ENCODE results near the gene RIPK3. TPM values are rescaled to one million over a fixed set of nuclear protein-coding genes. Genes with fewer than 3 reads are reported as not detected.
"Not testable (repeated sequence)": the region's sequence is repeated elsewhere in the genome, so short reads cannot be mapped to it uniquely, and the experiment has no call there.

Gene RIPK3
- total RNA-seq, 1 donor from 2014 or later, result 22.4 TPM

DNA sequence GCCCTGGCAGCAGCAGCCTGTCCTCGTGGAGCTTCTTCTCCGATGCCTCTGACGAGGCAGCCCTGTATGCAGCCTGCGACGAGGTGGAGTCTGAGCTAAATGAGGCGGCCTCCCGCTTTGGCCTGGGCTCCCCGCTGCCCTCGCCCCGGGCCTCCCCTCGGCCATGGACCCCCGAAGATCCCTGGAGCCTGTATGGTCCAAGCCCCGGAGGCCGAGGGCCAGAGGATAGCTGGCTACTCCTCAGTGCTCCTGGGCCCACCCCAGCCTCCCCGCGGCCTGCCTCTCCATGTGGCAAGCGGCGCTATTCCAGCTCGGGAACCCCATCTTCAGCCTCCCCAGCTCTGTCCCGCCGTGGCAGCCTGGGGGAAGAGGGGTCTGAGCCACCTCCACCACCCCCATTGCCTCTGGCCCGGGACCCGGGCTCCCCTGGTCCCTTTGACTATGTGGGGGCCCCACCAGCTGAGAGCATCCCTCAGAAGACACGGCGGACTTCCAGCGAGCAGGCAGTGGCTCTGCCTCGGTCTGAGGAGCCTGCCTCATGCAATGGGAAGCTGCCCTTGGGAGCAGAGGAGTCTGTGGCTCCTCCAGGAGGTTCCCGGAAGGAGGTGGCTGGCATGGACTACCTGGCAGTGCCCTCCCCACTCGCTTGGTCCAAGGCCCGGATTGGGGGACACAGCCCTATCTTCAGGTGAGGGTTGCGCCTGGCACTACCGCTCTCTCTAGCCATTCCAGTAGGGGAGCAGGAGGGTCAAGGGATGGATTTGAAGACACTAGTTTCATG is 30.3 kb upstream of the RIPK3 start:
- DNase-seq (ENCODE audit: low spot score), result no peak

DNA sequence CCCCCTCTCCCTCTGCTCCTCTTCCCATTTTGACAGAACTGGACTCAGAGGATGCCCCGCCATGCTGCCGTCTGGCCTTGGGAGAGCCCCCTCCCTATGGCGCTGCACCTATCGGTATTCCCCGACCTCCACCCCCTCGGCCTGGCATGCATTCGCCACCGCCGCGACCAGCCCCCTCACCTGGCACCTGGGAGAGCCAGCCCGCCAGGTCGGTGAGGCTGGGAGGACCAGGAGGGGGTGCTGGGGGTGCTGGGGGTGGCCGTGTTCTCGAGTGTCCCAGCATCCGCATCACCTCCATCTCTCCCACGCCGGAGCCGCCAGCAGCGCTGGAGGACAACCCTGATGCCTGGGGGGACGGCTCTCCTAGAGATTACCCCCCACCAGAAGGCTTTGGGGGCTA is 29.7 kb upstream of the RIPK3 start:
- no peak for DNase-seq (ENCODE audit: low spot score)

DNA sequence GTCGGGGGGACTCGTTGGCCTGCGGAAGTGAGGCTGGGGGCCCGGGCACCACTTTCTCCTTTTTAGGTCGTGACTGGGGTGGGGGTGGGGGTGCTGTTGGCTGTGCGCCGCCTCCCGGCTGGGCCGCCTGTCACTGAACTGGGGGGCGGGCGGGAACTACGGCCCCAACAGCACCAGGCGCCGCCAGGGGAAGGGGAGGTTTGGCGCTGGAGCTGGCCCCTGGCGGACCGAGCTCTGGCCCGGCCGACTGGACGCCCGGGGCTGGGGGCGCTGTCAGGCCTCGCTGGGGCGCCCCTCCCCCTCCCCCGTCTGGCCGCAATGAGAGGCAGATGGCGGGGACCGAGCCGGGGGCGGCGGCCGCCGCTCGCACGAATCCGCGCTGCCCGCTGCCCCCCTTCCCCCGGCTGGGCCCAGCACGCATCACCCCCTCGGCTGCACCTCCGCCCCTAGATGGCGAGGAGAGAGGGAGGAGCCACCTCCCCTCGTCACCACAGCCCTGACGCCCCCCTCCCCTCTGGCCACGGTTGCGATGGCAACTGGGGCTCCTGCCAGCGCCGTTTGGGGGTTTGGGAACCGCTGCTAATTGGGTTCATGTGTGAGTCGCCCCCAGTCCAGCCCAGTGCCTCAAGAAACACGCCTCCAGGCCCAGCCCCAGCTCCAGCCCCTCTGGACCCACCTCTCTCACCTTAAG is 28.9 kb upstream of the RIPK3 start:
- DNase-seq (ENCODE audit: low spot score), result peak; percentile 74

DNA sequence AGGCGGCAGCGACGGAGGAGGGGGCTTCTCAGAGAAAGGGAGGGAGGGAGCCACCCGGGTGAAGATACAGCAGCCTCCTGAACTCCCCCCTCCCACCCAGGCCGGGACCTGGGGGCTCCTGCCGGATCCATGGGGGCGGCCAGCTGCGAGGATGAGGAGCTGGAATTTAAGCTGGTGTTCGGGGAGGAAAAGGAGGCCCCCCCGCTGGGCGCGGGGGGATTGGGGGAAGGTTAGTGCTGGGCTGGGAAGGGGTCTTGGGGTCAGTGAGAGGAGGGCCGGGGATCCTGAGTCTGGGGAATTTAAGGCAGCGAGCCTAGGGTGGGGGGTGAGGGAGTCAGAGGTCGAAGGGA is 28.4 kb upstream of the RIPK3 start:
- peak; percentile 54 for DNase-seq (ENCODE audit: low spot score)

DNA sequence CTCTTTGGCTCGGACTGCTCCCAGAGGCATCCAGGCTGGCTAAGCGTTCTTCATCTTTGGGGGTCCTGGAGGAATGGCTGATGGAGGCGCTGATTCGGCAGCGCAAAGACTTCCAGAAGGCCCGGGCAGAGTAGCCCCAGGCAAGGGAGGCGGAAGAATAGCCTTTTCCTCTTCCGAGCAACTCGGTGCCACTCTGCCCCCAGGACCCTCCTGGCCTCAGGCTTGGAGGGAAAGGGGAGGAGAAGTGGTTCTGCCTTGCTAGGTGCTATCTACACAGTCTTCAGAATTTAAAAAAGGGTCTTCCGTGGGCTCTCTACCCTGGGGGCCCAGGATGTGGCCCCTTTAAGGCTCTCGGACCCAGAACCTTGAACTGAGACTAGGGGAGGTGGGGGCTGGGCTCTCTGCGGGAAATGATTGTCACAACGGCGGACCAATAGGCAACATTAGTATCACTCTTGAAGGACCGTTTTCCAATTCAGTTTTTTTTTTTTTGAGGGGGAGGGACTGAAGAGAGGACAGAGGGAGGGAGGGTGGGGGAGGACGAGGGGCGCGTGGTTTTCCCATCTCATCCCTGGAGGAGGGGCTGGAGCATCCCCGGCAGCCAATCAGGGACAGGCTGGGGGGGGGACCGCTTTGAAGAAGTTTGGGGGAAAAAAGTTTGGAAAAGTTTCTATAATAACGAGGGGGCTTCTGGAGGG is 27.9 kb upstream of the RIPK3 start, which contains the start of gene NFATC4:
Gene NFATC4, plus strand, starts transcription at position 671 of the 698 bp plus-strand sequence. CDS start 157 bp downstream, outside the sequence.
- DNase-seq (ENCODE audit: low spot score), result peak; percentile 85

DNA sequence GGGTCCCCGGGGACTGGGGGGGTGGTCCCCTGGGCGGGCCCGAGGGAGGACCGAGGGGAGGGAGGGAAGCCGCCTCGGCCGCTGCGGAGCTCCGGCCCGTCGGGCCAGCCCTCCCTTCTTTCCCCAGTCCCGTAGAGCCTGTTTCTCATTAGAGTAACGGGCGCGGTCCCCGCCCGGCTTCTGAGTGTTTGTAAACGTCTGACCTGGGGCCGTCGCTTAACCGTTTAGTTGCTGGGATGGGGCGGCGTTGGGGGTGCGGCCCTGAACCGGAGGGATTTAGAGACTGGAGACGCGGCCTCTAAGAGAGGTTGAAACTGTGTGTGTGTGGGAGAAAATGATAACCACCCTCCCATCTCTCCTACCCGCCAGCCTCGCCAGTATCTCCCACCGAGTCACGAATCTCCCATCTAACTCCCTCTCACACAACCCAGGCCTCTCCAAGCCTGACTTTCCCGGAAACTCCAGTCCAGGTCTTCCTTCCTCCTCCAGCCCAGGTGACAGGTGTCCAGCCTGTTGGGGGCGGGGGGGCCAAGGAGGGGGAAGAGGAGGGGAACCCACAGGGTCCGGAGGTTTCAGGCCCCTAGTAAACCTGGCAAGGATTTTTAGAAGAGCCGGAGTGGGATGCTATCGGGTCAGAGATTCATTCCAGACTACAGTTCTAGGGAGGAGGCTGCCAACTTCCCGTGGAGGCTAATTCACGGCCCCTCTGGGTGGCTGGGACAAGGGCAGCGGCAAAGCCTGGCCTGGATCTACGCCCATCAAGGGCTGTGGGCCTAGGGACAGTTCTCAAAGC is 27.1 kb upstream of the RIPK3 start:
- DNase-seq (ENCODE audit: low spot score), result peak; percentile 93

DNA sequence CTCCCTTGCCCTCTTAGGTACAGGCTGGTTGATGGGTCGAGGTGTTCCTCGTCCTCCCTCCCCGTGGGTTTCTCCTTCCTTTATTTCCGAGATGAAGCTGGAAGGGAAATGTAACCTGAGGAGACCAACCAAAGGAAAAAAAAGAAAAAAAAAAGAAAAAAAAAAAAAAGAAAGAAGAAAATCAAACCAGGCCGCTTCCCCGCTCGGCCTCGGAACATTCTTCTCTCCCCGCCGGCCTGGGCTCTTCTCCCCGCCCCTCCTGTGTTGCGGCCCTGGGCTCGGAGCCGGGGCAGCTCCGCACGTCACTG is 26.6 kb upstream of the RIPK3 start:
- DNase-seq (ENCODE audit: low spot score), result no peak

DNA sequence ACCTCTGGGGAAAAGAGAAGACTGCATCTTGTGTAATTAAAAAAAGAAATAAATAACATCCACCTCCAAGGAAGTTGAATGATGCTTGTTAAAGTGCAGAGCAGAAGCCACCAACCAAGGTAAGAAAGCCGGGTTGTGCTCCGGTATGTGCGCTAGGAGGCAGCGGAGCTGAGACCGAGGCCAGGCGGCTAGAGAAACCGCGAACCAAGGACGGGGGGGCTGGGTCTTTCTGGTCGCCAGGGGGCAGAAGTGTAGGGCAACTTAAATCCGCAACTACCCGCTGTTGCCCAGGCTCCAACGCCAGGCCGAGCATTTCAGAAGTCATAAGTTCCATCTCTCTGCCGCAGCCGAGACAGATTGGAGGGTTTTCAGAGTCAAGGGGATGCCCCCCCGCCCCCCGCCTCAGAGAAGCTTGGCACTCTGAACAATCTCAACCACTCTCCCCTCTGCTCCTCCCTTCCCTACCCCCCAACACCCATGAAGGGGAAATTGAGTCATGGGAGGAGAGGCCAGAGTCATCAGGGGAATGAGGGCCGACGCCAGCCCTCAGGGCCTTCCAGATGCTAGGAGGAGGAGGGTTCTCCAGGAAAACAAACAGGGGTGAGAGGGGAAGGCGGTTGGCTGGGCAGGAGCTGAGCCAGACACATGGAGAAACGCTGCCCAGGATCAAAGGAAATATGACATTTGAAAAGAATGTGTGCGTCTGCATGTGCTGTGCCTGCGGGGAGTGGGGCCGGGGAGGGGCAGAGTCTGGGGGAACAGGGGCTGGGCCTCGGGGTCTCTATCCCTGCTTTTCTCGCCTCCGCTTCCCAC is 26.0 kb upstream of the RIPK3 start:
- peak; percentile 94 for DNase-seq (ENCODE audit: low spot score)

DNA sequence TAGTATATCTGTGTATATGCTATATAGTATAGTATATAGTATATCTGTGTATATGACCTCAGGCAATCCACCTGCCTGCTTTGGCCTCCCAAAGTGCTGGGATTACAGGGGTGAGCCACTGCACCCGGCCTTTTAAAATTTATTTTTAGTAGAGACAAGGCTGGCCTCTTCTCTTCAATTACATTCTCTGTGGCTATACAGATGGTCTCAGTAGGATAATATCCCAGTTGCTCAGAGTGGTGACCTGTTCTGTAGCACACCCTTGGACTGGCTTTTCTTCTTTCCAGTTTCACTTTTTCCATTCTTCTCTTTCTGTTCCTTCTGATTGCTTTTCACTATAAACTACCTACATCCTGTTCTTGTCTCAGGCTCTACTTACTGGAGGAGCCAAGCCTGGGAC is 25.1 kb upstream of the RIPK3 start:
- DNase-seq (ENCODE audit: low spot score), result no peak

DNA sequence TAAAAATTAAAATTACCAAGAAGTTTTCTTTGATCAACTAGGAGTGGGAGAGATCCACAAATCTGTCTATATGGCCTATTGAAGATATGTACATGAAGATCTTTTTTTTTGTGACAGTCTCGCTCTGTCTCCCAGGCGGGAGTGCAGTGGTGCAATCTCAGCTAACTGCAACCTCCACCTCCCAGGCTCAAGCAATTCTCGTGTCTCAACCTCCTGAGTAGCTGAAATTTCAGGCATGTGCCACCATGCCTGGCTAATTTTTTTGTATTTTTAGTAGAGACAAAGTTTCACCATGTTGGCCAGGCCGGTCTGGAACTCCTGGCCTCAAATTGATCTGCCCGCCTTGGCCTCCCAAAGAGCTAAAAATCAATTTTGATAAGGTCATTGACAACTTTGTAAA is 23.6 kb upstream of the RIPK3 start:
- no peak for DNase-seq (ENCODE audit: low spot score)

DNA sequence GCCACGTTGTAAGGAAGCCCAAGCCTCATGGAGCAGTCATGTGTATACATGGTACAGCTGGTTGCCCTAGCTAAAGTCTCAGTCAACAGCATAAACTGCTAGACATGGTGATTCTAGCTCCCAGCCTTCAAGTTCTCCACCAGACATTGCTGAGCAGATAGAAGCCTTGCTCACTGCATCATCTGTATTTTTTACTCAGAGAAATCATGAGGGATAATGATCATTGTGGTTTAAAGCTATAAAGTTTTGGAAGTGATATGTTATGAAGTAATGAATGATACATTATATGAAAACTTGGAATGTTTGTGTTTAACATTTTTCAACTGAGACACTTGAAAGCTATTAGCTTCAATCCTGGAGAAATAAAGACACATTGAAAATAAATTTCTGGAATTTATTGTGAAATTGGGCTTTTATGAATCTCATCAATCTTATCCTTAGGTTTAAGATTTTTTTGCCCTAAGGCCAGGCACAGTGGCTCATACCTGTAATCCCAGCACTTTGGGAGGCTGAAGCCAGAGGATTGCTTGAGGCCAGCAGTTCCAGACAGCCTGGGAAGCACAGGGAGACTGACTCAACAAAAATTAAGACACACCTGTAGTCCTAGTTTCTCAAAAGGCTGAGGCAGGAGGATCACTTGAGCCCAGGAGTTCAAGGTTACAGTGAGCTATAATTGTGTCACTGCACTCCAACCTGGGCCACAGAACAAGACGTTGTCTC is 22.6 kb upstream of the RIPK3 start:
- no peak for DNase-seq (ENCODE audit: low spot score)

DNA sequence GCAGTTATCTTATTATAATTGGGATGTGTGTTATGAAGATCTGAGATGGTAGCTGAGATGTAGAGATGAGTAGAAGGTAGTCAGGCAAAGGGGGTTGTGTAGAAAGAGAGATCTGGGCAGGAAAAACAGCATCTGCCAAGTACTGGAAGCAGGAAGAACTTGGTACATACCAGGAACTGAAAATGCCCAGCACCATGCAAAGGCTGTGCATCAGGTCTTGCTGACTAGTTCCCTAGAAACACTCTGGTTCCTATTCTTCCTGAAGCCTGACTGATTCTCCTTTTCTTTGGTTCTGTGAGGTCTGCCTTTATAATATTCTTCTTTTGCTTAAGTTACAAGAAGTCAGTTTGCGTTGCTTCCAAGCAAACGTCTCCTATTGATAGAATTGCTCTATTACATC is 21.5 kb upstream of the RIPK3 start:
- DNase-seq (ENCODE audit: low spot score), result no peak

DNA sequence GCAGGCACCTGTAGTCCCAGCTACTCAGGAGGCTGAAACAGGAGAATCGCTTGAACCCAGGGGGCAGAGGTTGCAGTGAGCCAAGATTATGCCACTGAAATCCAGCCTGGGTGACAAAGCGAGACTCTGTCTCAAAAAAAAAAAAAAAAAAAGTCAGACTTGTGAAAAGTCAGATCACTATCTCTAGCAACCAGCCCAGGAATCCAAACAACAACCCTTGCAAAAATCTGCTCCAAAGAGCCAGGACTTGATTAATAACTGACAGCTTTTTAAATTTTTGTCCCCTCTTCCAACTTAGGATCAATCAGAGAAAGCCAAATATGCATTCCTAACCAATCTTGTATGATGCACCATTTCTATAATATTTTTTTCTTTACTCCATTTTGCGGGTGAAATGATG is 20.5 kb upstream of the RIPK3 start:
- no peak for DNase-seq (ENCODE audit: low spot score)

DNA sequence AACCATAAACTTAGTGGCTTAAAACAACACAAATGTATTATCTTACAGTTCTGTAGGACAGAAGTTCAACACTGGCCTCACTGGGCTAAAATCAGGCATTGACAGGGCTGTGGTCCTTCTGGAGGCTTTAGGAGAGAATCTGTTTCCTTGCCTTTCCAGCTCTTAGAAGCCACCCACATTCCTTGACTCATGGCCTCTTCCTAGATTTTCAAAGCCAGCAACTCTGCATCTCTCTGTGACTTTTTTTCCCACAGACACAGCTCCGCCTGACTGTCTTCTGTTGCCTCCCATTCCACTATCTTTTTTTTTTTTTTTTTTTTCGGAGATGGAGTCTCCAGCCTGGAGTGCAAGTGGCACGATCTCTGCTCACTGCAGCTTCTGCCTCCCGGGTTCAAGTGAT is 16.4 kb upstream of the RIPK3 start:
- DNase-seq (ENCODE audit: low spot score), result no peak

DNA sequence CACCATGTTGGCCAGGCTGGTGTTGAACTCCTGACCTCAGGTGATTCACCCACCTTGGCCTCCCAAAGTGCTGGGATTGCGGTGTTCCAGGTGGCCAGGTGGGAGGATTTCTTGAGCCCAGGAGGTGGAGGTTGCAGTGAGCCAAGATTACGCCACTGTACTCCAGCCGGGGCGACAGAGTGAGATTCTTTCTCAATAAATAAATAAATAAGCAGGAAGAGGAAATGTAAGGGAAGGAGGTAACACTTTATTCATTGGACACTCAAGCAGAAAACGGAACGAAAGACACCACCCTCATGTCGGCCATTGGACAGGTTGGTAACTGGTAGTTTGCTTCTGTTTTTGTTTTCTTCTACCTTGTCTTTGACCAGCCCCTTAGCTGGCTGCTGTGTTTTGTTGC is 15.2 kb upstream of the RIPK3 start:
- no peak for DNase-seq (ENCODE audit: low spot score)

DNA sequence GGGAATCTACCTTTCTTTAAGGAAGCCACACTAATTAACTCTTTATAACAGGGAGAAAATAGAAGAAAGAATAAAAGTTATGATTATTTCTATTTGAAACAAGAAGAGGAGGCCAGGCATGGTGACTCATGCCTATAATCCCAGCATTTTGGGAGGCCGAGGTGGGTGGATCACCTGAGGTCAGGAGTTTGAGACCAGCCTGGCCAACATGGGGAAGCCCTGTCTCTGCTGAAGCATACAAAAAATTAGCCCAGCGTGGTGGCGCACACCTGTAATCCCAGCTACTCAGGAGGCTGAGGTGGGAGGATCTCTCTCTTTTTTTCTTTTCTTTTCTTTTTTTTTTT is 14.7 kb upstream of the RIPK3 start:
- DNase-seq (ENCODE audit: low spot score), result not testable (repeated sequence)

DNA sequence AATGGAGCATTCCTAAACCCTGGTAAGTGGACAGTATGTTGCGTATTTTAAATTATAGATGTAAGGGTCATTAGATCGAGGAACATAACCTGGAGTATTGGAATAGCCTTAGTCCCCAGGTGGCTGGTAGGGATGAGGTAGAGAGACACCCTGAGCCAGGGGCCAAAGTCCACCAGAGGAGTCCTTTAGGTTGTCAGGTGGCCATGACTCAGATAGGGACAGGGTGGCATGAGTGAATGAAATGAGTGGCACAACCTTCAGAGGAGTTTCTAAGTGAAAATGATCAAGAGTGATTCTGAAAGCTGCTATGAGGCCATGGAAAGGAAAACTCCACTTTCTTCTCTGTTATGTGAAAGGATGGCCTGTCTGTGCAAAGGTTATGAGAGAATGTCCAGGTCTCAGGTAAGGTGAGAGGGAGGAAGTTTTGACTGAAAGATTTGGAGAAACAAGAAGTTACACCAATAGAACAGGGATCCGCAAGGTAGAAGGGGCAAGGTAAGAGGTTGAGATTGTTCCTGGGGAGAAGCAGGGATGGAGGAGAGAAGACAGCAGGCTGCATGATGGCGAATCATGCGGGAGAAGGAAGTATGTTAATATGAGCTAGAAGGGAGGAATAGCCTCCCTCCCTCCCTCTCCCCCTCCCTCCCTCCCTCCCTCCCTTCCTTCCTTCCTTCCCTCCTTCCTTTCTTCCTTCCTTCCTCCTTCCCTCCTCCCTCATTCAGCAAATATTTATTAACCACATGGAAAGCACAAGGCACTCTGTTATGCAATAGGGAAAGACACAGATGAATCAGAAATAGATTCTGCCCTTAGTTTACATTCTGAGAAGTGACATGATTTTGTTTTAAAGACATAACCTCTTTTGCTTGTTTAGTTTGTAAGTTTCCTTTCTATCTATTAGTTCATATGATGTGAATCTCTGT is 14.0 kb upstream of the RIPK3 start:
- no peak for DNase-seq (ENCODE audit: low spot score)

DNA sequence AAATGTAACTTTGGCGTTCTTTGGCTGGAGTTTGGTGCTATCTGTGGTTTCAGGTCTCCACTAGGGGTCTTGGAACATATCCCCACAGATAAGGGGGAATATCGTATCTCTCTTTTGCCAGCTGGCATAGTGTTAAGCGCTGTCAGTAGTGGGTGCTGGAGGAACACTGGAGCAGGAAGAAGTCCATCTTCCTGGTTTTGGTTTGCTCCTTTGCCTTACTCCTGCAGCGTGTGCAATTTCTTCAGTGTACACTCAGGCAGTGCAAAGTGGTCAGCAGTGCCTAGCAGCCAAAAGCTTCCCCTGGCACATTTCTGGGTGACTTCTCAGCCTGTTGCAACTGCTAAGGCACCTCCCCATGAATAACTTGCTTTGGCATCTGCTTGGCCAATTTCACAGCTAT is 11.7 kb upstream of the RIPK3 start:
- DNase-seq (ENCODE audit: low spot score), result no peak

DNA sequence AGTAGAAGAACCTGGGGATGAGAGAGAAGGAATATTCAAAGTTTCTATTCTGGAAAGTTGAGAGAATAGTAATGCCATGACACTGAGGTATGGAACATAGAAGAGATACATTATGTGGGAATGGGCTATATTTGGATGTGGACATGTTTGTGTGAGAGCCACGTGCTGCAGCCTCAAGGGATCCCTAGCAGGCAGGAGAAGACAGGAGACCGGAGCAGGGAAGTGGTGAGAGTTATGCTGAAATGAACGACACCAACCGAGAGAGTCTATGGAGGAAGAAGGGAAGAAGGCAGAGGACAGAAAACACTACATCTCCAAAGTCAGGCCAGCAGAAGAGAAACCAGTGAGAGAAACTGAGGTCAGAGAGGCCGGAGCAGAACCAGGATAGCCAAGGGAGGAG is 10.0 kb upstream of the RIPK3 start:
- DNase-seq (ENCODE audit: low spot score), result no peak

DNA sequence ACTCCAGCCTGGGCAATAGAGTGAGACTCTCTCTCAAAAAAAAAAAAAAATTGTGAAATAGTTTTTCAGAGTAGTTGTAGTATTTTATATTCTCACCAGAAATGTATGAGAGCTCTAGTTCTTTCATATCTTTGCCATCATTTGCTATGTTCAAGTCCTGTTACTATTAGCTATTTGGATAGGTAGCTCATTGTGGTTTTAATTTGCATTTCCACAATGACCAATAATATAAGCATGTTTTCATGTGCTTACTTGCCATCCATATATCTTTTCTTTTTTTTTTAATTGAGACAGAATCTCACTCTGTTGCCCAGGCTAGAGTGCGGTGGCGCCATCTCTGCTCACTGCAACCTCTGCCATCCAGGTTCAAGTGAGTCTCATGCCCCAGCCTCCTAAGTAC is 8.4 kb upstream of the RIPK3 start:
- DNase-seq (ENCODE audit: low spot score), result no peak
